Adipocyte (in vitro differentiated cells): ENCODE measurements around the gene CCDC91.

Experiments used
- DNase-seq: peaks from one replicate; pipeline ENCODE4 v3.0.0-alpha.2; 2015; ENCODE audit warnings: low read depth
- H3K27me3 ChIP-seq: replicated peaks from 2 replicates; pipeline ENCODE4 v1.7.0; 2013; ENCODE audit warnings: mild to moderate bottlenecking, low read length, moderate library complexity; ENCODE audit not compliant: control insufficient read depth, insufficient read depth
- H3K36me3 ChIP-seq: 2 replicates; pipeline ENCODE4 v1.7.0; 2013; ENCODE audit warnings: low read length, mild to moderate bottlenecking, moderate library complexity; ENCODE audit not compliant: control insufficient read depth, insufficient read depth, severe bottlenecking
- H3K4me1 ChIP-seq: 2 replicates; pipeline ENCODE4 v1.7.0; 2013; ENCODE audit warnings: mild to moderate bottlenecking, low read length, moderate library complexity; ENCODE audit not compliant: control insufficient read depth, insufficient read depth
- H3K4me3 ChIP-seq: 2 replicates; pipeline ENCODE4 v1.7.0; 2013; ENCODE audit warnings: mild to moderate bottlenecking, low read length, moderate library complexity
- H3K9ac ChIP-seq: 2 replicates; pipeline ENCODE4 v1.7.0; 2013; ENCODE audit warnings: mild to moderate bottlenecking, low read length, moderate library complexity
- H3K9me3 ChIP-seq: 2 replicates; pipeline ENCODE4 v1.7.0; 2013; ENCODE audit warnings: mild to moderate bottlenecking, low read length, moderate library complexity; ENCODE audit not compliant: control insufficient read depth

CCDC91 gene

GRCh38 chr12:28190321-28191050 lies at the start of gene CCDC91:
TSS of gene CCDC91 (plus strand) at chr12:28190456. CDS start at chr12:28257216, 66,760 bp downstream.
- peaks cover 15% of the 10 kb centered on the region for H3K4me1 ChIP-seq

GRCh38 chr12:28144059-28144458 lies 46.2 kb upstream of the CCDC91 start:
- Histone ChIP-seq H3K9ac (no peak overlapping the region), H3K4me1 (no peaks in the 10 kb centered on the region), H3K27me3 (no peaks in the 10 kb centered on the region), H3K36me3 (no peaks in the 10 kb centered on the region), H3K4me3 (no peak overlapping the region), H3K9me3 (no peaks in the 10 kb centered on the region)
- DNase-seq = no peak

More at GRCh38 chr12:28190321-28191050, at the start of gene CCDC91:
- peak within 1 kb of the TSS; percentile 92 for H3K9ac ChIP-seq
- H3K4me3 ChIP-seq = peak within 1 kb of the TSS; percentile 80
- H3K9me3 ChIP-seq = no peaks in the 10 kb centered on the region
- no peaks in the 10 kb centered on the region for H3K36me3 ChIP-seq
- peak; percentile 89 for DNase-seq
- no peaks in the 10 kb centered on the region for H3K27me3 ChIP-seq

GRCh38 chr12:28144532-28144931 lies 45.7 kb upstream of the CCDC91 start:
- no peak for DNase-seq
- Histone ChIP-seq H3K9ac (no peak overlapping the region), H3K4me1 (no peaks in the 10 kb centered on the region), H3K9me3 (no peaks in the 10 kb centered on the region), H3K4me3 (no peak overlapping the region), H3K27me3 (no peaks in the 10 kb centered on the region), H3K36me3 (no peaks in the 10 kb centered on the region)

- Histone ChIP-seq H3K27me3 (no peaks in the 10 kb centered on the region), H3K4me1 (no peaks in the 10 kb centered on the region), H3K9me3 (no peaks in the 10 kb centered on the region), H3K9ac (no peak overlapping the region), H3K4me3 (no peak overlapping the region), H3K36me3 (no peaks in the 10 kb centered on the region)
- DNase-seq = no peak
Measured at GRCh38 chr12:28145216-28145615, 45.0 kb upstream of the CCDC91 start.

GRCh38 chr12:28149279-28149678 lies 41.0 kb upstream of the CCDC91 start:
- no peak for DNase-seq
- peaks cover 5% of the 10 kb centered on the region for H3K9me3 ChIP-seq
- H3K27me3 ChIP-seq = no peaks in the 10 kb centered on the region
- no peak overlapping the region for H3K9ac ChIP-seq
- no peaks in the 10 kb centered on the region for H3K4me1 ChIP-seq
- no peak overlapping the region for H3K4me3 ChIP-seq
- H3K36me3 ChIP-seq = no peaks in the 10 kb centered on the region

GRCh38 chr12:28156362-28156761 lies 33.9 kb upstream of the CCDC91 start:
- Histone ChIP-seq H3K27me3 (no peaks in the 10 kb centered on the region), H3K4me3 (no peak overlapping the region), H3K9me3 (no peaks in the 10 kb centered on the region), H3K9ac (no peak overlapping the region), H3K4me1 (no peaks in the 10 kb centered on the region), H3K36me3 (no peaks in the 10 kb centered on the region)
- DNase-seq = no peak

- no peak for DNase-seq
- Histone ChIP-seq H3K27me3 (no peaks in the 10 kb centered on the region), H3K4me3 (no peak overlapping the region), H3K9me3 (no peaks in the 10 kb centered on the region), H3K9ac (no peak overlapping the region), H3K4me1 (no peaks in the 10 kb centered on the region), H3K36me3 (no peaks in the 10 kb centered on the region)
Measured at GRCh38 chr12:28156804-28157203, 33.5 kb upstream of the CCDC91 start.

GRCh38 chr12:28158353-28158752 lies 31.9 kb upstream of the CCDC91 start:
- H3K36me3 ChIP-seq = no peaks in the 10 kb centered on the region

GRCh38 chr12:28159688-28160087 lies 30.6 kb upstream of the CCDC91 start:
- Histone ChIP-seq H3K9ac (no peak overlapping the region), H3K9me3 (no peaks in the 10 kb centered on the region), H3K27me3 (no peaks in the 10 kb centered on the region), H3K36me3 (no peaks in the 10 kb centered on the region), H3K4me1 (no peaks in the 10 kb centered on the region), H3K4me3 (no peak overlapping the region)
- DNase-seq = no peak

More at GRCh38 chr12:28158353-28158752, 31.9 kb upstream of the CCDC91 start:
- Histone ChIP-seq H3K9me3 (no peaks in the 10 kb centered on the region), H3K27me3 (no peaks in the 10 kb centered on the region), H3K4me3 (no peak overlapping the region), H3K9ac (no peak overlapping the region), H3K4me1 (no peaks in the 10 kb centered on the region)
- DNase-seq = no peak

GRCh38 chr12:28161697-28162096 lies 28.6 kb upstream of the CCDC91 start:
- Histone ChIP-seq H3K4me1 (no peaks in the 10 kb centered on the region), H3K9ac (no peak overlapping the region), H3K4me3 (no peak overlapping the region), H3K36me3 (no peaks in the 10 kb centered on the region), H3K9me3 (no peaks in the 10 kb centered on the region), H3K27me3 (no peaks in the 10 kb centered on the region)
- no peak for DNase-seq

- no peak overlapping the region for H3K9ac ChIP-seq
- no peak for DNase-seq
- no peaks in the 10 kb centered on the region for H3K9me3 ChIP-seq
- no peaks in the 10 kb centered on the region for H3K4me1 ChIP-seq
- H3K4me3 ChIP-seq = no peak overlapping the region
- no peaks in the 10 kb centered on the region for H3K27me3 ChIP-seq
- no peaks in the 10 kb centered on the region for H3K36me3 ChIP-seq
Measured at GRCh38 chr12:28162697-28163096, 27.6 kb upstream of the CCDC91 start.
